ENCODE results near the gene MED13L.
"Not testable (repeated sequence)": the region's sequence is repeated elsewhere in the genome, so short reads cannot be mapped to it uniquely, and the experiment has no call there.

MED13L gene

GRCh38 chr12:116246490-116247179, 30.9 kb downstream of the MED13L start:
- no peak for DNase-seq (ENCODE audit: low spot score)

GRCh38 chr12:116245189-116245588, 32.3 kb downstream of the MED13L start:
- DNase-seq (ENCODE audit: low spot score) = no peak

- no peak for DNase-seq (ENCODE audit: low spot score)
Measured at GRCh38 chr12:116244474-116245090, 32.9 kb downstream of the MED13L start.

- peak; percentile 14 for DNase-seq (ENCODE audit: low spot score)
Measured at GRCh38 chr12:116244001-116244400, 33.5 kb downstream of the MED13L start.

GRCh38 chr12:116242740-116243139, 34.8 kb downstream of the MED13L start:
- no peak for DNase-seq (ENCODE audit: low spot score)

- DNase-seq (ENCODE audit: low spot score) = no peak
Measured at GRCh38 chr12:116241157-116241759, 36.2 kb downstream of the MED13L start.

GRCh38 chr12:116238570-116239119, 38.8 kb downstream of the MED13L start:
- DNase-seq (ENCODE audit: low spot score) = not testable (repeated sequence)

GRCh38 chr12:116238149-116238548, 39.3 kb downstream of the MED13L start:
- DNase-seq (ENCODE audit: low spot score) = no peak

GRCh38 chr12:116236976-116237375, 40.5 kb downstream of the MED13L start:
- no peak for DNase-seq (ENCODE audit: low spot score)

- DNase-seq (ENCODE audit: low spot score) = peak; percentile 70
Measured at GRCh38 chr12:116236148-116236731, 41.3 kb downstream of the MED13L start.

- not testable (repeated sequence) for DNase-seq (ENCODE audit: low spot score)
Measured at GRCh38 chr12:116234148-116234547, 43.3 kb downstream of the MED13L start.

GRCh38 chr12:116233669-116234068, 43.8 kb downstream of the MED13L start:
- DNase-seq (ENCODE audit: low spot score) = no peak

- DNase-seq (ENCODE audit: low spot score) = no peak
Measured at GRCh38 chr12:116227811-116228210, 49.7 kb downstream of the MED13L start.

GRCh38 chr12:116226026-116226425, 51.5 kb downstream of the MED13L start:
- DNase-seq (ENCODE audit: low spot score) = no peak

GRCh38 chr12:116222358-116222757, 55.1 kb downstream of the MED13L start:
- DNase-seq (ENCODE audit: low spot score) = peak; percentile 38

GRCh38 chr12:116220756-116221155, 56.7 kb downstream of the MED13L start:
- no peak for DNase-seq (ENCODE audit: low spot score)

GRCh38 chr12:116217045-116217735, 60.3 kb downstream of the MED13L start:
- DNase-seq (ENCODE audit: low spot score) = no peak

- no peak for DNase-seq (ENCODE audit: low spot score)
Measured at GRCh38 chr12:116216022-116216756, 61.3 kb downstream of the MED13L start.

GRCh38 chr12:116215023-116215422, 62.5 kb downstream of the MED13L start:
- no peak for DNase-seq (ENCODE audit: low spot score)

GRCh38 chr12:116213885-116214527, 63.5 kb downstream of the MED13L start:
- peak; percentile 40 for DNase-seq (ENCODE audit: low spot score)

GRCh38 chr12:116213014-116213413, 64.5 kb downstream of the MED13L start:
- no peak for DNase-seq (ENCODE audit: low spot score)
